WTC11 (cell line): ENCODE data around the gene MACC1. TPM values are rescaled to one million over a fixed set of nuclear protein-coding genes. Genes with fewer than 3 reads are reported as not detected.
A peak's percentile ranks its signal among the peaks of the same experiment; 100 is the strongest.

Experiments
- ATAC-seq: fragments of 200-7000 bp; cut with Tn5 transposase; 2 replicates; pipeline ENCODE4 v1.10.0; 2021; ENCODE audit warnings: mild to moderate bottlenecking, moderate library complexity
- CTCF ChIA-PET: fragments of 300-600 bp; sonication (Branson Sonifier 250); formaldehyde crosslinking; loops from one replicate; lab custom pipeline; 2021; ENCODE audit warnings: antibody characterized with exemption; lab: Charles Lee
- POLR2A ChIA-PET: fragments of 350-600 bp; sonication (Branson Sonifier 250); formaldehyde crosslinking; loops from one replicate; lab custom pipeline; 2021; ENCODE audit warnings: antibody characterized with exemption; lab: Charles Lee
- DNase-seq: peaks from one replicate; pipeline ENCODE4 v3.0.0; 2021; ENCODE audit warnings: low spot score
- H3K27ac Mint-ChIP-seq: 2 replicates; pipeline ENCODE4 v1.8.0; 2021; ENCODE audit warnings: mixed read lengths
- H3K27me3 Mint-ChIP-seq: 2 replicates; pipeline ENCODE4 v1.8.0; 2021; ENCODE audit warnings: low read depth, mild to moderate bottlenecking, moderate library complexity, mixed read lengths
- H3K36me3 Mint-ChIP-seq: 2 replicates; pipeline ENCODE4 v1.8.0; 2021; ENCODE audit warnings: mixed read lengths
- H3K4me1 Mint-ChIP-seq: 2 replicates; pipeline ENCODE4 v1.8.0; 2022; ENCODE audit warnings: mixed read lengths
- H3K4me3 Mint-ChIP-seq: 2 replicates; pipeline ENCODE4 v1.8.0; 2021; ENCODE audit warnings: mild to moderate bottlenecking, moderate library complexity, mixed read lengths
- H3K9me3 Mint-ChIP-seq: 2 replicates; pipeline ENCODE4 v1.8.0; 2021; ENCODE audit warnings: mixed read lengths
- ATF1 ChIP-seq: sonication (generic); formaldehyde crosslinking; IDR thresholded peaks from 2 replicates; pipeline ENCODE4 v1.8.1; 2023; ENCODE audit warnings: mild to moderate bottlenecking, moderate library complexity, missing genetic modification reagents
- CBFB ChIP-seq: sonication (generic); formaldehyde crosslinking; IDR thresholded peaks from 2 replicates; pipeline ENCODE4 v1.8.1; 2022; ENCODE audit warnings: mild to moderate bottlenecking, low read depth, missing genetic modification reagents
- CREM ChIP-seq: sonication (generic); formaldehyde crosslinking; IDR thresholded peaks from 2 replicates; pipeline ENCODE4 v1.8.1; 2022; ENCODE audit warnings: mild to moderate bottlenecking, missing genetic modification reagents, moderate library complexity
- E2F4 ChIP-seq: sonication (generic); formaldehyde crosslinking; IDR thresholded peaks from 2 replicates; pipeline ENCODE4 v1.8.1; 2022; ENCODE audit warnings: low read depth, mild to moderate bottlenecking, moderate library complexity, missing genetic modification reagents, borderline replicate concordance
- EMX1 ChIP-seq: fragments of 250-450 bp; sonication (Bioruptor Pico); IDR thresholded peaks from 2 replicates; pipeline ENCODE4 v1.8.0; 2021; ENCODE audit warnings: mild to moderate bottlenecking
- FOXP1 ChIP-seq: sonication (generic); formaldehyde crosslinking; IDR thresholded peaks from 2 replicates; pipeline ENCODE4 v1.8.0; 2022; ENCODE audit warnings: missing genetic modification reagents, mild to moderate bottlenecking, moderate library complexity, borderline replicate concordance
- IRF2 ChIP-seq: sonication (generic); formaldehyde crosslinking; IDR thresholded peaks from 2 replicates; pipeline ENCODE4 v1.8.0; 2022; ENCODE audit warnings: low read depth, missing genetic modification reagents, borderline replicate concordance
- KAT7 ChIP-seq: sonication (generic); formaldehyde crosslinking; IDR thresholded peaks from 2 replicates; pipeline ENCODE4 v1.8.1; 2023; ENCODE audit warnings: missing genetic modification reagents, mild to moderate bottlenecking, borderline replicate concordance
- MAX ChIP-seq: sonication (generic); formaldehyde crosslinking; IDR thresholded peaks from 2 replicates; pipeline ENCODE4 v1.8.0; 2022; ENCODE audit warnings: mild to moderate bottlenecking, missing genetic modification reagents
- NR1H2 ChIP-seq: sonication (generic); formaldehyde crosslinking; IDR thresholded peaks from 2 replicates; pipeline ENCODE4 v1.9.0; 2021; ENCODE audit warnings: mild to moderate bottlenecking, moderate library complexity, missing genetic modification reagents
- OVOL2 ChIP-seq: fragments of 250-450 bp; sonication (Bioruptor Pico); IDR thresholded peaks from 2 replicates; pipeline ENCODE4 v1.9.0; 2021; ENCODE audit warnings: mild to moderate bottlenecking, borderline replicate concordance
- PRRX2 ChIP-seq: fragments of 250-450 bp; sonication (Bioruptor Pico); IDR thresholded peaks from 2 replicates; pipeline ENCODE4 v1.8.0; 2021; ENCODE audit warnings: mild to moderate bottlenecking
- RELA ChIP-seq: sonication (generic); formaldehyde crosslinking; IDR thresholded peaks from 2 replicates; pipeline ENCODE4 v1.8.1; 2022; ENCODE audit warnings: missing genetic modification reagents, mild to moderate bottlenecking, borderline replicate concordance
- TCF7 ChIP-seq: sonication (generic); formaldehyde crosslinking; IDR thresholded peaks from 2 replicates; pipeline ENCODE4 v1.8.0; 2022; ENCODE audit warnings: mild to moderate bottlenecking, low read depth, missing genetic modification reagents, moderate library complexity
- TEAD1 ChIP-seq: sonication (generic); formaldehyde crosslinking; IDR thresholded peaks from 2 replicates; pipeline ENCODE4 v1.8.0; 2022; ENCODE audit warnings: mild to moderate bottlenecking, missing genetic modification reagents
- TEAD4 ChIP-seq: sonication (generic); formaldehyde crosslinking; IDR thresholded peaks from 2 replicates; pipeline ENCODE4 v1.8.0; 2022; ENCODE audit warnings: mild to moderate bottlenecking, missing genetic modification reagents
- USF1 ChIP-seq: sonication (generic); formaldehyde crosslinking; IDR thresholded peaks from 2 replicates; pipeline ENCODE4 v1.8.0; 2022; ENCODE audit warnings: mild to moderate bottlenecking, missing genetic modification reagents
- ZNF317 ChIP-seq: sonication (generic); formaldehyde crosslinking; IDR thresholded peaks from 2 replicates; pipeline ENCODE4 v1.8.1; 2023; ENCODE audit warnings: low read depth, mild to moderate bottlenecking, moderate library complexity, missing genetic modification reagents, borderline replicate concordance
- ZNF423 ChIP-seq: fragments of 250-450 bp; sonication (Bioruptor Pico); IDR thresholded peaks from 2 replicates; pipeline ENCODE4 v2.1.2; 2022; ENCODE audit warnings: mild to moderate bottlenecking, moderate library complexity
- total RNA-seq: library from RNA; stranded (reverse); gene quantifications from 3 replicates; pipeline ENCODE4 v1.2.3, GENCODE V29; 2021
- TF ChIP-seq, protein P1 (sequence below): sonication (generic); formaldehyde crosslinking; IDR thresholded peaks from 2 replicates; pipeline ENCODE4 v1.8.0; 2023; ENCODE audit warnings: missing genetic modification reagents
- TF ChIP-seq, protein P2 (sequence below): fragments of 200-600 bp; IDR thresholded peaks from 2 replicates; pipeline ENCODE4 v1.8.0; 2022; ENCODE audit warnings: antibody characterized with exemption
- TF ChIP-seq, protein P3 (sequence below): sonication (generic); formaldehyde crosslinking; IDR thresholded peaks from 2 replicates; pipeline ENCODE4 v1.8.0; 2022; ENCODE audit warnings: missing genetic modification reagents
- TF ChIP-seq, protein P4 (sequence below): sonication (generic); formaldehyde crosslinking; IDR thresholded peaks from 2 replicates; pipeline ENCODE4 v1.8.1; 2023; ENCODE audit warnings: mild to moderate bottlenecking, missing genetic modification reagents, moderate library complexity
- TF ChIP-seq, protein P5 (sequence below): sonication (generic); formaldehyde crosslinking; IDR thresholded peaks from 2 replicates; pipeline ENCODE4 v1.8.1; 2023; ENCODE audit warnings: mild to moderate bottlenecking, missing genetic modification reagents

MACC1 gene
- total RNA-seq, 1 experiment from 2014 or later = 14.6 TPM

- ChIA-PET POLR2A (interaction anchor here (1.8 kb wide), 1 partner anchor 13 kb away, joined by 3 read pairs; no protein-coding TSS in a partner anchor), CTCF (interaction anchor here (2.1 kb wide), 1 partner anchor 61 kb away, joined by 5 read pairs; no protein-coding TSS in a partner anchor)
- peak overlapping the region; percentile 55 for H3K27ac Mint-ChIP-seq
- H3K4me1 Mint-ChIP-seq = peaks cover 83% of the 10 kb centered on the region
- no peak for DNase-seq
- H3K4me3 Mint-ChIP-seq = no peak overlapping the region
- H3K36me3 Mint-ChIP-seq = peaks cover 16% of the 10 kb centered on the region
- ATAC-seq = no peak
- peaks cover 3% of the 10 kb centered on the region; the same call in 1 of the 2 replicates for H3K9me3 Mint-ChIP-seq
- no peaks in the 10 kb centered on the region for H3K27me3 Mint-ChIP-seq
- TF ChIP-seq TEAD4 (no peak), E2F4 (CRISPR knock-in tag) (no peak), CREM (no peak), KAT7 (no peak), TCF7 (CRISPR knock-in tag) (no peak), USF1 (CRISPR knock-in tag) (no peak), EMX1 (CRISPR knock-in tag) (no peak), ZNF423 (no peak), ATF1 (CRISPR knock-in tag) (no peak), MAX (CRISPR knock-in tag) (no peak), NR1H2 (no peak), PRRX2 (CRISPR knock-in tag) (no peak), ZNF317 (no peak), IRF2 (CRISPR knock-in tag) (no peak)
- TF ChIP-seq, protein P1, sequence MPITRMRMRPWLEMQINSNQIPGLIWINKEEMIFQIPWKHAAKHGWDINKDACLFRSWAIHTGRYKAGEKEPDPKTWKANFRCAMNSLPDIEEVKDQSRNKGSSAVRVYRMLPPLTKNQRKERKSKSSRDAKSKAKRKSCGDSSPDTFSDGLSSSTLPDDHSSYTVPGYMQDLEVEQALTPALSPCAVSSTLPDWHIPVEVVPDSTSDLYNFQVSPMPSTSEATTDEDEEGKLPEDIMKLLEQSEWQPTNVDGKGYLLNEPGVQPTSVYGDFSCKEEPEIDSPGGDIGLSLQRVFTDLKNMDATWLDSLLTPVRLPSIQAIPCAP (CRISPR knock-in tag) = no peak
- TF ChIP-seq, protein P2, sequence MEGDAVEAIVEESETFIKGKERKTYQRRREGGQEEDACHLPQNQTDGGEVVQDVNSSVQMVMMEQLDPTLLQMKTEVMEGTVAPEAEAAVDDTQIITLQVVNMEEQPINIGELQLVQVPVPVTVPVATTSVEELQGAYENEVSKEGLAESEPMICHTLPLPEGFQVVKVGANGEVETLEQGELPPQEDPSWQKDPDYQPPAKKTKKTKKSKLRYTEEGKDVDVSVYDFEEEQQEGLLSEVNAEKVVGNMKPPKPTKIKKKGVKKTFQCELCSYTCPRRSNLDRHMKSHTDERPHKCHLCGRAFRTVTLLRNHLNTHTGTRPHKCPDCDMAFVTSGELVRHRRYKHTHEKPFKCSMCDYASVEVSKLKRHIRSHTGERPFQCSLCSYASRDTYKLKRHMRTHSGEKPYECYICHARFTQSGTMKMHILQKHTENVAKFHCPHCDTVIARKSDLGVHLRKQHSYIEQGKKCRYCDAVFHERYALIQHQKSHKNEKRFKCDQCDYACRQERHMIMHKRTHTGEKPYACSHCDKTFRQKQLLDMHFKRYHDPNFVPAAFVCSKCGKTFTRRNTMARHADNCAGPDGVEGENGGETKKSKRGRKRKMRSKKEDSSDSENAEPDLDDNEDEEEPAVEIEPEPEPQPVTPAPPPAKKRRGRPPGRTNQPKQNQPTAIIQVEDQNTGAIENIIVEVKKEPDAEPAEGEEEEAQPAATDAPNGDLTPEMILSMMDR = no peak
- TF ChIP-seq, protein P3, sequence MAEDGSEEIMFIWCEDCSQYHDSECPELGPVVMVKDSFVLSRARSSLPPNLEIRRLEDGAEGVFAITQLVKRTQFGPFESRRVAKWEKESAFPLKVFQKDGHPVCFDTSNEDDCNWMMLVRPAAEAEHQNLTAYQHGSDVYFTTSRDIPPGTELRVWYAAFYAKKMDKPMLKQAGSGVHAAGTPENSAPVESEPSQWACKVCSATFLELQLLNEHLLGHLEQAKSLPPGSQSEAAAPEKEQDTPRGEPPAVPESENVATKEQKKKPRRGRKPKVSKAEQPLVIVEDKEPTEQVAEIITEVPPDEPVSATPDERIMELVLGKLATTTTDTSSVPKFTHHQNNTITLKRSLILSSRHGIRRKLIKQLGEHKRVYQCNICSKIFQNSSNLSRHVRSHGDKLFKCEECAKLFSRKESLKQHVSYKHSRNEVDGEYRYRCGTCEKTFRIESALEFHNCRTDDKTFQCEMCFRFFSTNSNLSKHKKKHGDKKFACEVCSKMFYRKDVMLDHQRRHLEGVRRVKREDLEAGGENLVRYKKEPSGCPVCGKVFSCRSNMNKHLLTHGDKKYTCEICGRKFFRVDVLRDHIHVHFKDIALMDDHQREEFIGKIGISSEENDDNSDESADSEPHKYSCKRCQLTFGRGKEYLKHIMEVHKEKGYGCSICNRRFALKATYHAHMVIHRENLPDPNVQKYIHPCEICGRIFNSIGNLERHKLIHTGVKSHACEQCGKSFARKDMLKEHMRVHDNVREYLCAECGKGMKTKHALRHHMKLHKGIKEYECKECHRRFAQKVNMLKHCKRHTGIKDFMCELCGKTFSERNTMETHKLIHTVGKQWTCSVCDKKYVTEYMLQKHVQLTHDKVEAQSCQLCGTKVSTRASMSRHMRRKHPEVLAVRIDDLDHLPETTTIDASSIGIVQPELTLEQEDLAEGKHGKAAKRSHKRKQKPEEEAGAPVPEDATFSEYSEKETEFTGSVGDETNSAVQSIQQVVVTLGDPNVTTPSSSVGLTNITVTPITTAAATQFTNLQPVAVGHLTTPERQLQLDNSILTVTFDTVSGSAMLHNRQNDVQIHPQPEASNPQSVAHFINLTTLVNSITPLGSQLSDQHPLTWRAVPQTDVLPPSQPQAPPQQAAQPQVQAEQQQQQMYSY = no peak
Measured at GRCh38 chr7:20111821-20112542, 105.2 kb downstream of the MACC1 start.

DNA sequence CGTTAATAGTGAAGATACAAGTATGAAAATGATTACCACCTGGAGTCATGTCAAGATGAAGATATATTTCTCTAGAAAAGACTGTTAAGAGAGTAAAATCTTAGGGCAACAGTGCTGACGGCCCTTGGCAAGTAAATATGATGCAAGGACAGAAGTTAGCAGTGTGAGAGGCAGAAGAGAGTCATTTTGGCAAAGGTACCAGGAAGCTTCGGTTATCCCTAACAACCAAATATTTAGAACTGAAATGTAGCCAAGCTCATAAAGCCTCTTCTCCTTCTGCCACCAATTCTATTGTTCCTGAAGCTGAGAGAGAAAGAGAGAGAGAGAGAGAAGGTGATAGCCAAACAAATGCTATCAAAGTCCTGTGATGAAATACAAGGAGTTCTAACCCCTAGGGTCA, 109.6 kb downstream of the MACC1 start:
- Mint-ChIP-seq H3K4me3 (no peak overlapping the region), H3K27me3 (no peaks in the 10 kb centered on the region), H3K27ac (peak overlapping the region; percentile 84; the same call in 1 of the 2 replicates), H3K4me1 (peaks cover 67% of the 10 kb centered on the region), H3K36me3 (peaks cover 46% of the 10 kb centered on the region), H3K9me3 (no peaks in the 10 kb centered on the region)
- ChIA-PET POLR2A (no interaction called here), CTCF (no interaction called here)
- DNase-seq (no peak), ATAC-seq (no peak)
- TF ChIP-seq, protein P4, sequence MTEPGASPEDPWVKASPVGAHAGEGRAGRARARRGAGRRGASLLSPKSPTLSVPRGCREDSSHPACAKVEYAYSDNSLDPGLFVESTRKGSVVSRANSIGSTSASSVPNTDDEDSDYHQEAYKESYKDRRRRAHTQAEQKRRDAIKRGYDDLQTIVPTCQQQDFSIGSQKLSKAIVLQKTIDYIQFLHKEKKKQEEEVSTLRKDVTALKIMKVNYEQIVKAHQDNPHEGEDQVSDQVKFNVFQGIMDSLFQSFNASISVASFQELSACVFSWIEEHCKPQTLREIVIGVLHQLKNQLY (CRISPR knock-in tag) = no peak
- TF ChIP-seq FOXP1 (CRISPR knock-in tag) (no peak), TEAD1 (CRISPR knock-in tag) (no peak), ATF1 (CRISPR knock-in tag) (no peak), CBFB (CRISPR knock-in tag) (no peak), EMX1 (CRISPR knock-in tag) (no peak), RELA (no peak), OVOL2 (CRISPR knock-in tag) (no peak), PRRX2 (CRISPR knock-in tag) (no peak)
- TF ChIP-seq, protein P1 (CRISPR knock-in tag) = no peak
- TF ChIP-seq, protein P5, sequence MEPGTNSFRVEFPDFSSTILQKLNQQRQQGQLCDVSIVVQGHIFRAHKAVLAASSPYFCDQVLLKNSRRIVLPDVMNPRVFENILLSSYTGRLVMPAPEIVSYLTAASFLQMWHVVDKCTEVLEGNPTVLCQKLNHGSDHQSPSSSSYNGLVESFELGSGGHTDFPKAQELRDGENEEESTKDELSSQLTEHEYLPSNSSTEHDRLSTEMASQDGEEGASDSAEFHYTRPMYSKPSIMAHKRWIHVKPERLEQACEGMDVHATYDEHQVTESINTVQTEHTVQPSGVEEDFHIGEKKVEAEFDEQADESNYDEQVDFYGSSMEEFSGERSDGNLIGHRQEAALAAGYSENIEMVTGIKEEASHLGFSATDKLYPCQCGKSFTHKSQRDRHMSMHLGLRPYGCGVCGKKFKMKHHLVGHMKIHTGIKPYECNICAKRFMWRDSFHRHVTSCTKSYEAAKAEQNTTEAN (CRISPR knock-in tag) = no peak
